Esophagus muscularis mucosa (tissue), 4 donors: ENCODE measurements around the gene C6orf62. TPM values are rescaled to one million over a fixed set of nuclear protein-coding genes. Genes with fewer than 3 reads are reported as not detected.

Source experiments
- DNase-seq: peaks from one replicate; pipeline ENCODE4 v3.0.0-alpha.2; 2017; ENCODE audit errors: extremely low spot score
- H3K27ac ChIP-seq, 4 donors: fragments of 200-600 bp; sonication (generic); replicated peaks in 1 of 4; 1 replicate in 3 of 4; 2 replicates in 1 of 4; pipeline ENCODE4 v1.5.1; 2016 to 2019; ENCODE audit warnings: mild to moderate bottlenecking in 1 of 4
- H3K27me3 ChIP-seq, 4 donors: fragments of 200-600 bp; sonication (generic); one replicate each; pipeline versions ENCODE4 v1.5.1 to v1.6.0; 2016 to 2019
- H3K36me3 ChIP-seq, 4 donors: fragments of 200-600 bp; sonication (generic); one replicate each; pipeline ENCODE4 v1.5.1; 2016 to 2019
- H3K4me1 ChIP-seq, 4 donors: fragments of 200-600 bp; sonication (generic); one replicate each; pipeline ENCODE4 v1.5.1; 2016 to 2019
- H3K4me3 ChIP-seq, 4 donors: fragments of 200-600 bp; sonication (generic); 1 replicate in 2 of 4; 2 replicates in 2 of 4; pipeline ENCODE4 v1.5.1; 2016 to 2019; ENCODE audit warnings: mild to moderate bottlenecking in 4 of 4, moderate library complexity in 1 of 4
- H3K9me3 ChIP-seq, 4 donors: fragments of 200-600 bp; sonication (generic); 1 replicate in 3 of 4; 2 replicates in 1 of 4; pipeline ENCODE4 v1.5.1; 2016 to 2019
- EP300 ChIP-seq: sonication (generic); formaldehyde crosslinking; IDR thresholded peaks from one replicate; pipeline ENCODE4 v1.6.1; 2017; ENCODE audit warnings: antibody characterized with exemption
- POLR2A ChIP-seq: fragments of 450-650 bp; IDR thresholded peaks from one replicate; pipeline ENCODE4 v1.6.1; 2017; ENCODE audit warnings: antibody characterized with exemption, moderate library complexity, mild to moderate bottlenecking, low read depth
- POLR2AphosphoS5 ChIP-seq, 2 donors: sonication (generic); formaldehyde crosslinking; IDR thresholded peaks; one replicate each; pipeline ENCODE4 v1.6.1; 2017; ENCODE audit warnings: antibody characterized with exemption in 2 of 2
- WGBS: methylation state at CpG from one replicate; pipeline ENCODE4 v1.1.5; 2018; 5-methylcytosine and 5-hydroxymethylcytosine counted together
- intact Hi-C: fragments of 100-400 bp; cut with DNase I; formaldehyde crosslinking; loops from one replicate; pipeline ENCODE4 v1.15.1; 2023
- total RNA-seq, 4 donors: library from RNA; depleted of rRNA; stranded (reverse); fragments of >200 nt; gene quantifications; one replicate each; pipeline versions ENCODE4 v1.1.0 to v1.2.1, GENCODE V29; 2016
- TF ChIP-seq, protein P1 (sequence below), 3 experiments: fragments of 200-600 bp in 2 of 3; fragments of 450-650 bp in 1 of 3; sonication (generic) in 2 of 3; IDR thresholded peaks; one replicate each; pipeline ENCODE4 v1.5.1; 2017 to 2019; ENCODE audit warnings: antibody characterized with exemption in 3 of 3, mild to moderate bottlenecking in 2 of 3, moderate library complexity in 1 of 3

C6orf62 gene
- total RNA-seq, 4 donors from 2014 or later = 30.7 to 50.5 (median 40.9) TPM

DNA sequence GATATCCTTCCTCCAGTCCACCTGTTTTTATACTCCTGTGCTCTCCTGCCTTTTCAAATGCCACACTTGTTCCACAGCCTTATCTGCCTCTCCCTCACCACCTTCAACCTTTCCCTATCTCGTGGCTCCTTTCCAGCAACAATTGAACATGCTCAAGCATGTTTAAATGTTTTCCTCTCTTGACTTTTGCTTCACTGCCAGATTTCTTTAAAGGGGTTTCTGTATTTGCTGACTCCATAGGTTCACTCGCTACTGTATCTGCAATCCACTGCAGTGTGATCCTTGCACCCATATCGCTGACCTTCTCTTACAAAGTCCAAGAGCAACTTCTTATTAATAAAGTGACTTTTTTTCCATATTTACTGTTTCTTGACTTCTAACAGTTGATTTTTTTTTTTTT, 44.6 kb upstream of the C6orf62 start:
- Histone ChIP-seq H3K27me3 (no peaks in the 10 kb centered on the region), H3K9me3 (no peaks in the 10 kb centered on the region), H3K27ac (no peak overlapping the region), H3K4me1 (no peaks in the 10 kb centered on the region), H3K4me3 (no peak overlapping the region), H3K36me3 (no peaks in the 10 kb centered on the region)
- 86% methylated on average over 3 of the region's 3 CpGs for WGBS
- TF ChIP-seq POLR2AphosphoS5 (IDR thresholded peaks at IDR 0.05) (no peak), POLR2A (no peak), EP300 (no peak)
- TF ChIP-seq, protein P1, sequence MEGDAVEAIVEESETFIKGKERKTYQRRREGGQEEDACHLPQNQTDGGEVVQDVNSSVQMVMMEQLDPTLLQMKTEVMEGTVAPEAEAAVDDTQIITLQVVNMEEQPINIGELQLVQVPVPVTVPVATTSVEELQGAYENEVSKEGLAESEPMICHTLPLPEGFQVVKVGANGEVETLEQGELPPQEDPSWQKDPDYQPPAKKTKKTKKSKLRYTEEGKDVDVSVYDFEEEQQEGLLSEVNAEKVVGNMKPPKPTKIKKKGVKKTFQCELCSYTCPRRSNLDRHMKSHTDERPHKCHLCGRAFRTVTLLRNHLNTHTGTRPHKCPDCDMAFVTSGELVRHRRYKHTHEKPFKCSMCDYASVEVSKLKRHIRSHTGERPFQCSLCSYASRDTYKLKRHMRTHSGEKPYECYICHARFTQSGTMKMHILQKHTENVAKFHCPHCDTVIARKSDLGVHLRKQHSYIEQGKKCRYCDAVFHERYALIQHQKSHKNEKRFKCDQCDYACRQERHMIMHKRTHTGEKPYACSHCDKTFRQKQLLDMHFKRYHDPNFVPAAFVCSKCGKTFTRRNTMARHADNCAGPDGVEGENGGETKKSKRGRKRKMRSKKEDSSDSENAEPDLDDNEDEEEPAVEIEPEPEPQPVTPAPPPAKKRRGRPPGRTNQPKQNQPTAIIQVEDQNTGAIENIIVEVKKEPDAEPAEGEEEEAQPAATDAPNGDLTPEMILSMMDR (IDR thresholded peaks at IDR 0.05) = no peak
- DNase-seq = no peak
- intact Hi-C loops = no loop called here

DNA sequence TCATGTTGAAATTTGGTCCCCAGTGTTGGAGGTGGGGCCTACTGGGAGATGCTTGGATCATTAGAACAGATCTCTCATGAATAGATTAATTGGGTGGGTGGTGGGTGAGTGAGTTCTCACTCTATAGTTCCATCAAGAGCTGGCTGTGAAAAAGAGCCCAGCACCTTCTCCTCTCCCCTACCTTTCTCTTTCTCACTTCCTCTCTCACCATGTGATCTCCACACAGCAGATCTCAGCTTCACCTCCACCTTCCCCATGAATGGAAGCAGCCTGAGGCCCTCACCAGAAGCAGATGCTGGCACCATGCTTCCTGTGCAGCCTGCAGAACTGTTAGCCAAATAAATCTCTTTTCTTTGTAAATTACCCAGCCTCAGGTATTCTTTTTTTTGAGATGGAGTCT, 42.9 kb upstream of the C6orf62 start:
- intact Hi-C loops = no loop called here

DNA sequence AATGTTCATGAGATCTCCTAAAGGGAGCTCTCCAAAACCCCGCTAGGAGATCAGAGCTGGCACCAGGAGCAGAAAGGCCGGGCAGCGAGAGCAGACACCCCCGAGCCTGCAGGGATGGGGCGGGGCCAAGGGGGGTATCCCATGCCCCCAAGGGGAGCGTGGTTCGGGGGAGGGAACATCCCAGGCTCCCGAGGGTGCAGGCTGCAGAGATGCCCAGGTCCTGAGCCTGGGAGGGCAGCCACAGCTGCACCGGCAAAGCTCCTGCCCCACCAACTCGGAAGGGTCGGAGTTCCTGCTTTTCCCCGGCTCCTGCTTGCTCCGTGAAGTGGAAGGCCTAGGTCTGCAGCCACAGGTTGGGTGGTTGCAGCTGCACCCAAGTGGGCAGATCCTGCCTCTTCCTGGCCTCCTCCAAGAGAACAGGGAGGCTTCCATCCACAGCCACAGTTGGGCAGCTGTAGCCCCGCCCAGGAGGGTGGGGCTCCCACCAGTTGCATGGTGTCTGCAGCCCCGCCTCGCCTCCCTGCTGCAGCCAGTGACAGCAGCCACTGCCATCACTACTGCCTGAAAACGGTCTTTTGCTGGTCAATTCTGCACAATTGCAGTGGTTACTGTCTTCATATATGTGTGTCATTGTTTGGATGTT, 42.4 kb upstream of the C6orf62 start:
- no peak for TF ChIP-seq POLR2AphosphoS5 (IDR thresholded peaks at IDR 0.05)
- TF ChIP-seq, protein P1 (IDR thresholded peaks at IDR 0.05) = no peak
- TF ChIP-seq EP300 = no peak
- TF ChIP-seq POLR2A = no peak
- DNase-seq = no peak
- intact Hi-C loops = no loop called here
- 85% methylated on average over 13 of the region's 17 CpGs for WGBS
- Histone ChIP-seq H3K4me1 (no peaks in the 10 kb centered on the region), H3K9me3 (no peaks in the 10 kb centered on the region), H3K27ac (no peak overlapping the region), H3K4me3 (no peak overlapping the region), H3K36me3 (no peaks in the 10 kb centered on the region), H3K27me3 (no peaks in the 10 kb centered on the region)

More for the DNA sequence above, 42.9 kb upstream of the C6orf62 start:
- Histone ChIP-seq H3K27me3 (no peaks in the 10 kb centered on the region), H3K4me3 (no peak overlapping the region), H3K9me3 (no peaks in the 10 kb centered on the region), H3K4me1 (no peaks in the 10 kb centered on the region), H3K36me3 (no peaks in the 10 kb centered on the region), H3K27ac (no peak overlapping the region)
- no peak for DNase-seq
- TF ChIP-seq EP300 (no peak), POLR2AphosphoS5 (IDR thresholded peaks at IDR 0.05) (no peak), POLR2A (no peak)
- TF ChIP-seq, protein P1 (IDR thresholded peaks at IDR 0.05) = no peak

DNA sequence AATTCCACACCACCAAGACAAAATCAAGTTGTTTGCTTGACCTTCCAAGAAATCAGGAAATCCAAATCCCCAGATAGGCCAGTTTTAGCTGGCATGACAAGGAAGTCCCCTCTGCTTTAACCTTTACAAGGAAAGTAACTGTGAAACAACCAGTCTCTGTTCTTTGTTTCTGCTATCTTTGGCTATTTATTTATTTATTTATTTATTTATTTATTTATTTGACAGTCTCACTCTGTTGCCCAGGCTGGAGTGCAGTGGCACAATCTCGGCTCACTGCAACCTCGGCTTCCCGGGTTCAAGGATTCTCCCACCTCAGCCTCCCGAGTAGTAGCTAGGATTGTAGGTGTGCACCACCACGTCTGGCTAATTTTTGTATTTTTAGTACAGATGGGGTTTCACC, 41.3 kb upstream of the C6orf62 start:
- TF ChIP-seq POLR2AphosphoS5 (IDR thresholded peaks at IDR 0.05) (no peak), POLR2A (no peak), EP300 (no peak)
- TF ChIP-seq, protein P1 (IDR thresholded peaks at IDR 0.05) = no peak
- 94% methylated on average over 5 of the region's 5 CpGs for WGBS

DNA sequence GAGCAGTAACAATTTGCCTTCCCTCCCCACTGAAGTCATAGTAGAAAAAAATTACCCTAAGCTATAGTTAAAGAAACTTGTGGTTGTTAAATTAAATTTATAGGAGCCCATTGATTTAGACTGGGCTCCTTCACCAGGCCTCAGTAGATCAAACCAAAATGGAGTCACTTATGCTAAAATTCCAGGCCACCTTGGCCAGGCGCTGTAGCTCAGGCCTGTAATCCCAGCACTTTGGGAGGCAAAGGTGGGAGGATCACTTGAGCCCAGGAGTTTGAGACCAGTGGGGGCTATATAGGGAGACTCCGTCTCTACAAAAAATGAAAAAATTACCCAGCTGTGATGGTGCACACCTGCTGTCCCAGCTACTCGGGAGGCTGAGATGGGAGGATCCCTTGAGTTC, 40.8 kb upstream of the C6orf62 start:
- no peaks in the 10 kb centered on the region for H3K9me3 ChIP-seq
- WGBS = 93% methylated on average over 3 of the region's 3 CpGs
- H3K4me3 ChIP-seq = no peak overlapping the region
- H3K4me1 ChIP-seq = no peaks in the 10 kb centered on the region
- no peak for DNase-seq
- no peaks in the 10 kb centered on the region for H3K36me3 ChIP-seq
- no peaks in the 10 kb centered on the region for H3K27me3 ChIP-seq
- no peak overlapping the region for H3K27ac ChIP-seq
- TF ChIP-seq, protein P1 (IDR thresholded peaks at IDR 0.05) = no peak
- TF ChIP-seq EP300 (no peak), POLR2AphosphoS5 (IDR thresholded peaks at IDR 0.05) (no peak), POLR2A (no peak)
- intact Hi-C loops = no loop called here

More for the DNA sequence above, 41.3 kb upstream of the C6orf62 start:
- H3K4me1 ChIP-seq = no peaks in the 10 kb centered on the region
- no peaks in the 10 kb centered on the region for H3K36me3 ChIP-seq
- no peaks in the 10 kb centered on the region for H3K9me3 ChIP-seq
- H3K27me3 ChIP-seq = no peaks in the 10 kb centered on the region
- no peak overlapping the region for H3K4me3 ChIP-seq
- DNase-seq = no peak
- H3K27ac ChIP-seq = no peak overlapping the region
- intact Hi-C loops = no loop called here
